Tibial nerve (tissue), 4 donors: ENCODE measurements around the gene ARMCX2.

Source experiments
- EP300 ChIP-seq, 2 donors: sonication (generic); formaldehyde crosslinking; IDR thresholded peaks; one replicate each; pipeline ENCODE4 v1.6.1; 2017; ENCODE audit warnings: antibody characterized with exemption in 2 of 2, mild to moderate bottlenecking in 1 of 2
- POLR2A ChIP-seq, 2 donors: fragments of 450-650 bp; IDR thresholded peaks; one replicate each; pipeline ENCODE4 v1.6.1; 2017; ENCODE audit warnings: antibody characterized with exemption in 2 of 2, mild to moderate bottlenecking in 2 of 2, moderate library complexity in 2 of 2
- TF ChIP-seq, protein P1 (sequence below), 5 experiments: fragments of 200-600 bp in 3 of 5; fragments of 450-650 bp in 2 of 5; sonication (generic) in 3 of 5; IDR thresholded peaks; one replicate each; pipeline ENCODE4 v1.5.1; 2016 to 2019; ENCODE audit warnings: antibody characterized with exemption in 5 of 5, mild to moderate bottlenecking in 3 of 5, moderate library complexity in 2 of 5

DNA sequence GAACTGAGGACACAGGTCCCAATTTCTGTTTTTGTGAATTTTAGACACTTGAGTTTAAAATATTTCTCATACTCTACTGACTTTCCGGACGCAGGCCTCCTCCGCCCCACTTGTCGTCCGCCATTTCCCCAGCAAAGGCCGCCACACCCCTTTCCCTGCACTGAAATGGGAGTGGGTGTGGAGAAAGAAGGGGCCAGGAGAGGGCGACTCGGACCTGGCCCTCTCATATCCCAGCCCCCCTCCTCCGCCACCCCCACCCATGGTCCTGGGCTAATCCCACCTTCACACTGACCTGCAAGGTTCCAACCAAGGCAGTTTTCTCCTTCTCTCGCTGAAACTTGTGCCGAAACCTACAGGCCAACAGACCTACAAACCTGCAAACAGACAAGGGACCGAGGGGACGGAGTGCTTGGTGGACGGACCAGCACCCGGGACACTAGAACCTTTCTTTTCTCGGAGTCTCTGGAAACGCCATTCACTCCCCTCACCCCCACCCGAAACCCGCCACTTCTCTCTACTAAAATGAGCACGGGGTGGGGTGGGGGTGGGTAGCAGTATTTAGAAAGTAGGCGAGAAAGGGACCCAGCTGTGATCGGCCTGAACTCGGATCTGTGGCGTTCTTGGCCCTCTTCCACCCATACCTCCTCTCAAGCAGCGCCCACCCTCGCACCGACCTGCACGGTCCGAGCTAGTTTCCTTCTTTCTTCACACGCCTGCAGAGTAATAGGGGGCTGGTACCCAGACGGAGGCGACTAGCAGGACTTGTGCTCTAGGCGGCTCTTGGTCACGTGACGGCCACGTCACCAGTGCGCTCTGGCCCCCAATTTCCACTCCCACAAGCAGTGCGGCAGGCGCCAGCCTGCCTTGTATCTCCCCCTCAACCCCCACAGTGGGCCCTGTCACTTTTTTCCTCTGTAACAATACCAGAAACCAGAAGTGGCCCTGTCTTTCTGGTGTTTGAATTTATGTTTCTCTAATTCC is 42.1 kb downstream of the ARMCX2 start, which contains the start of gene ARMCX6:
- TF ChIP-seq, protein P1, sequence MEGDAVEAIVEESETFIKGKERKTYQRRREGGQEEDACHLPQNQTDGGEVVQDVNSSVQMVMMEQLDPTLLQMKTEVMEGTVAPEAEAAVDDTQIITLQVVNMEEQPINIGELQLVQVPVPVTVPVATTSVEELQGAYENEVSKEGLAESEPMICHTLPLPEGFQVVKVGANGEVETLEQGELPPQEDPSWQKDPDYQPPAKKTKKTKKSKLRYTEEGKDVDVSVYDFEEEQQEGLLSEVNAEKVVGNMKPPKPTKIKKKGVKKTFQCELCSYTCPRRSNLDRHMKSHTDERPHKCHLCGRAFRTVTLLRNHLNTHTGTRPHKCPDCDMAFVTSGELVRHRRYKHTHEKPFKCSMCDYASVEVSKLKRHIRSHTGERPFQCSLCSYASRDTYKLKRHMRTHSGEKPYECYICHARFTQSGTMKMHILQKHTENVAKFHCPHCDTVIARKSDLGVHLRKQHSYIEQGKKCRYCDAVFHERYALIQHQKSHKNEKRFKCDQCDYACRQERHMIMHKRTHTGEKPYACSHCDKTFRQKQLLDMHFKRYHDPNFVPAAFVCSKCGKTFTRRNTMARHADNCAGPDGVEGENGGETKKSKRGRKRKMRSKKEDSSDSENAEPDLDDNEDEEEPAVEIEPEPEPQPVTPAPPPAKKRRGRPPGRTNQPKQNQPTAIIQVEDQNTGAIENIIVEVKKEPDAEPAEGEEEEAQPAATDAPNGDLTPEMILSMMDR (IDR thresholded peaks at IDR 0.05) = peak in 4 of 5 experiments; percentile 5 to 36 (median 25)
- peak; percentile 42 to 68 for TF ChIP-seq POLR2A (IDR thresholded peaks at IDR 0.05)
- peak in 1 of 2 donors; percentile 80 for TF ChIP-seq EP300 (IDR thresholded peaks at IDR 0.05)
